Subcutaneous abdominal adipose tissue (tissue), 5 donors: ENCODE data around the gene HHATL.

Source experiments
- H3K27ac ChIP-seq: one replicate; pipeline ENCODE4 v1.7.0; 2013; ENCODE audit warnings: low read depth, mild to moderate bottlenecking, inconsistent platforms, low read length, moderate library complexity
- H3K27me3 ChIP-seq, 5 donors: one replicate each; pipeline ENCODE4 v1.7.0; 2013; ENCODE audit warnings: low read length in 5 of 5, inconsistent platforms in 1 of 5; ENCODE audit not compliant: control insufficient read depth in 5 of 5, insufficient read depth in 4 of 5
- H3K36me3 ChIP-seq, 5 donors: one replicate each; pipeline ENCODE4 v1.7.0; 2013; ENCODE audit warnings: low read length in 5 of 5; ENCODE audit not compliant: control insufficient read depth in 5 of 5, insufficient read depth in 5 of 5
- H3K4me1 ChIP-seq, 5 donors: one replicate each; pipeline ENCODE4 v1.7.0; 2013; ENCODE audit warnings: low read length in 5 of 5, mild to moderate bottlenecking in 3 of 5, moderate library complexity in 1 of 5; ENCODE audit not compliant: control insufficient read depth in 5 of 5, insufficient read depth in 5 of 5
- H3K4me3 ChIP-seq, 5 donors: one replicate each; pipeline ENCODE4 v1.7.0; 2013; ENCODE audit warnings: low read length in 5 of 5, low read depth in 1 of 5
- H3K9ac ChIP-seq, 5 donors: one replicate each; pipeline ENCODE4 v1.7.0; 2013; ENCODE audit warnings: low read length in 5 of 5, mild to moderate bottlenecking in 4 of 5, moderate library complexity in 3 of 5
- H3K9me3 ChIP-seq, 5 donors: one replicate each; pipeline ENCODE4 v1.7.0; 2013; ENCODE audit warnings: low read length in 5 of 5; ENCODE audit not compliant: control insufficient read depth in 5 of 5
- donor health status: healthy.
- donor health status: healthy.
- donor health status: healthy.
- donor health status: healthy.
- donor health status: healthy.

HHATL gene

DNA sequence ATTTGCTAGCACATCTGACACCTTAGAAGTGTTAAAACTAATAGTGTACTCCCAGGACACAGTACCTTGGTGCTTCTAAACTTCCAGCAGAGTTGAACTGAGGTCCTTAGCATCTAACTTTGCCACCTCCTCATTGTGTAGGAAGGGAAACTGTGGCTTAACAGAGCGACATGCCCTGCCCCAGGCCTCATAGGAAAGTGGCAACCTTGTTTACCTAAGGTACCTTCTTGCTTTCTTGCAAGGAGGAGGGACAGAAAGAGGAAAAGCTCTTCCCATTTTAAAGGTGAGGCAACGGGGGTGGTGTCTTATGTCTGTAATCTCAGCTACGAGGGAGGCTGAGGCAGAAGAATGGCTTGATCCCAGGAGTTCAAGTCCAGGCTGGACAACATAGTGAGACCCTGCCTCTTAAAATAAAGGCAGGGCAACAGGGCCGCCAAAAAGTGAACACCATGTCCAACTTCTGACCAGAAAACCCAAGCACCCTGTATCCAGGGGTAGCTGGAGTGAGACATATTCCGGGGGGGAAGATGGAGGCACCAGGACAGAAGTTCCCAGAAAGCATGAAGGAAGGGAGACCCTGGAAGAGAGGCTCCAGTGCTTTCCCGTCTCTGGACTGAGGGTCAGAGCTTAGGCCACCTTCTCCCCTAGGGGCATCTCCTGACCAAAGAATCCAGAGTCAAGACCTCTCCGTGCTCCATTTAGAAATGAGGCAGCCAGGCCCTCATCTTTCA, 17.8 kb downstream of the HHATL start:
- H3K4me3 ChIP-seq: no peak overlapping the region
- peaks cover 0 to 20% (median 16%) of the 10 kb centered on the region in 5 donors for H3K4me1 ChIP-seq
- no peaks in the 10 kb centered on the region for H3K36me3 ChIP-seq
- H3K9ac ChIP-seq: no peak overlapping the region
- H3K9me3 ChIP-seq: no peaks in the 10 kb centered on the region
- H3K27me3 ChIP-seq: peaks cover 2 to 23% (median 13%) of the 10 kb centered on the region in 5 donors
- H3K27ac ChIP-seq: no peak overlapping the region

DNA sequence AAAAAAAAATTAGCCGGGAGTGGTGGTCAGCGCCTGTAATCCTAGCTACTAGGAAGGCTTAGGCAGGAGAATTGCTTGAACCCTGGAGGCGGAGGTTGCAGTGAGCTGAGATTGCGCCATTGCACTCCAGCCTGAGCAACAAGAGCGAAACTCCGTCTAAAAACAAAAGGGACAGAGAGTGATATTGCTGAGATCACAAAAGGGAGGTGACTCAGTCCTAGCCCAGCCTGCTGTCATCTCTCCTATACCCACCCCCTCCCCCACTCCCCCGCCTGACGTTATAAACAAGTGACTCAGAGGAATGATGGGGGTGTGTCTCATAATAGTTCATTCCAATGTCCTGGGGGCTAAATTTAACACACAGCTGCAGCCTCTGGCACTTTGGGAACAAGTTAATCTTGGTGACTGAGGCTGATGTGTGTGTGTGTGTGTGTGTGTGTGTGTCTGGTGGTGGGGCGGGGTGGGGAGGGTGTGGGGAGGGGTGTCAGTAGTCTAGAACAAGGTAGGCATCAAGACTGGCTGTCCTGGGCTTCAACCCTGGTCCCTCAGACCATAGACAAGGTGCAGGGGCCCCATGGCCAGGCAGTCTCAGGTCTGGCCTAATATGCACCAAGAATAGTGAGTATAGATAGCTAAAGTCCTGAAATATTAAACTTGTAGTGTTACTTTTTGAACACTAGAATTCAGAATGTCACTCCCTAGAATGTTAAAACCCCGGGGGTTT, 18.6 kb downstream of the HHATL start:
- Histone ChIP-seq H3K36me3 (no peaks in the 10 kb centered on the region), H3K27me3 (peaks cover 2 to 23% (median 13%) of the 10 kb centered on the region in 5 donors), H3K4me1 (peaks cover 0 to 20% (median 16%) of the 10 kb centered on the region in 5 donors), H3K9me3 (no peaks in the 10 kb centered on the region), H3K9ac (no peak overlapping the region), H3K4me3 (no peak overlapping the region), H3K27ac (no peak overlapping the region)

DNA sequence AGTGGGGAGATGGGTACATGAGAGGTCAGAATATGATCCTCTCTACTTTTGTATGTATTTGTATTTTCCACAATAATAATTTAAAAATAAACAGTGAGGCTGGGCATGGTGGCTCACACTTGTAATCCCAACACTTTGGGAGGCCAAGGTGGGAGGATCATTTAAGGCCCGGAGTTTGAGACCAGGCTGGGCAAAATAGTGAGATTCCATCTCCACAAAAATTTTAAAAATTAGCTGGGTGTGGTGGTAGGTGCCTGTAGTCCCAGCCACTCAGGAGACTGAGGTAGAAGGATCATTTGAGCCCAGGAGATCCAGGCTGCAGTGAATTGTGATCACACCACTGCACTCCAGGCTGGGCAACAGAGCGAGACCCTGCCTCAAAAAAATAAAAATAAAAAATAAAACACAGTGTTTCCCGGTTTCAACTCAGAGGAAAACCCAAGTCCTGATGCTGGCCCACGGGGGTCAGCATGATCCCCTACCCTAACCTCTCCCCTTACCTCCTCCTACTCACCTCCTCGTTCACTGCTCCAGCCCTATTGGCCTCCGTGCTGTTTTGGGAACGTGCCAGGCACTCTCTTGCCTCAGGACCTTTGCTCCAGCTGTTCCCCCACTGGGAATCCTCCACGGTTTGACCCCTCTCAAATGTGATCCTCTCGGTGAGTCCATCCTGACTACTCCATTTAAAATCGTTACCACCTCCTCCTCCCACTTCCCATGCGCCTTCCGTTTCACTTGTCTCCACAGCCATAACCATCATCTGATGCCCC, 20.1 kb downstream of the HHATL start:
- Histone ChIP-seq H3K4me3 (no peak overlapping the region), H3K27ac (no peak overlapping the region), H3K9me3 (peaks cover 0 to 2% (median 0%) of the 10 kb centered on the region in 5 donors), H3K27me3 (peaks cover 2 to 23% (median 13%) of the 10 kb centered on the region in 5 donors), H3K36me3 (no peaks in the 10 kb centered on the region), H3K4me1 (peaks cover 0 to 20% (median 16%) of the 10 kb centered on the region in 5 donors), H3K9ac (no peak overlapping the region)

DNA sequence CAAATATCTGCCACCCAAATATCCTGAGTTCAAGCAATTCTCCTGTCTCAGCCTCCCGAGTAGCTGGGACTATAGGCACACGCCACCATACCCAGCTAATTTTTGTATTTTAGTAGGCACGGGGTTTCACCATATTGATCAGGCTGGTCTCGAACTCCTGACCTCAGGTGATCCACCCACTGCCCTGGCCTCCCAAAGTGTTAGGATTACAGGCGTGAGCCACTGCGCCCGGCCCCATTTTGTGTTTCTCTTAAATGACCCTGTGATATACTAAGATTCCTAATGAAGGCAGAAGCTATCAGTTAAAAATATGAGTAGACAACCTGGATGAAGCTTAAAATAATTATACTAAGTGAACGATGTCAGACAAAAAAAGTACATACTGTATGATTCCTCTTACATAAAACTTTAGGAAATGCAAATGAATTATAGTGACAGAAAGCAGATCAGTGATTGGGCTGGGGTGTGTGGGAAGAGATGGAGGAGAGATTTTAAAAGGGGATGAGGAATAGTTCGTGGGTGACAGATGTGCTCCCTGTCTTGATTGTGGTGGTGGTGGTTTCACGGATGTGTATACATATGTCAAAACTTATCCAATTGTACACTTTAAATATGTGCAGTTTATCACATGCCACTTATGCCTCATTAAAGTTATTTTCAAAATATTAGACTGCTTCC, 21.1 kb downstream of the HHATL start:
- no peak overlapping the region for H3K9ac ChIP-seq
- H3K36me3 ChIP-seq: no peaks in the 10 kb centered on the region
- peaks cover 0 to 20% (median 16%) of the 10 kb centered on the region in 5 donors for H3K4me1 ChIP-seq

DNA sequence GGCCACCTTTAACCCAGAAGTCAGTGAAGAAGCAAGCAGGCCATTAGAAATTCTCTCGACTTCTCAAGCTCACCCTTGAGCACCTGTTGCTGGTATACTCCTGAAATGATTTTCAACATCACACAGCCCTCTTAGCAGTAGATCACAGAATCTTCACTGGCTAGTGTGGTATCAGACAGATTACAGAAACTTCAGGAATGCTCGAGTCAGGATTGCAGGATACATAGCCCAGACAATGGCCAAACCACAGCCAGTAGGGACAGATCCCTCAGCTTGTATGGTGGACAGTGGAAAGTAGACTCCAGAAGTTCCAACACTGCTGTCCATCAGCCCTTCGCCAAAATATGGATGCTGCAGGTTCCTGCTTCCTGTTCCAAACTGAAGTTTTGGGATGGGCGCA, 21.8 kb downstream of the HHATL start:
- H3K4me3 ChIP-seq: no peak overlapping the region
- H3K27me3 ChIP-seq: peaks cover 0 to 9% (median 5%) of the 10 kb centered on the region in 5 donors
- H3K4me1 ChIP-seq: peaks cover 0 to 15% (median 12%) of the 10 kb centered on the region in 5 donors
- no peak overlapping the region for H3K27ac ChIP-seq
- no peaks in the 10 kb centered on the region for H3K36me3 ChIP-seq
- peaks cover 0 to 2% (median 0%) of the 10 kb centered on the region in 5 donors for H3K9me3 ChIP-seq
- no peak overlapping the region for H3K9ac ChIP-seq

More for the DNA sequence above, 21.1 kb downstream of the HHATL start:
- H3K27me3 ChIP-seq: peaks cover 2 to 16% (median 9%) of the 10 kb centered on the region in 5 donors
- H3K9me3 ChIP-seq: peaks cover 0 to 2% (median 0%) of the 10 kb centered on the region in 5 donors
- H3K27ac ChIP-seq: no peak overlapping the region
- no peak overlapping the region for H3K4me3 ChIP-seq

DNA sequence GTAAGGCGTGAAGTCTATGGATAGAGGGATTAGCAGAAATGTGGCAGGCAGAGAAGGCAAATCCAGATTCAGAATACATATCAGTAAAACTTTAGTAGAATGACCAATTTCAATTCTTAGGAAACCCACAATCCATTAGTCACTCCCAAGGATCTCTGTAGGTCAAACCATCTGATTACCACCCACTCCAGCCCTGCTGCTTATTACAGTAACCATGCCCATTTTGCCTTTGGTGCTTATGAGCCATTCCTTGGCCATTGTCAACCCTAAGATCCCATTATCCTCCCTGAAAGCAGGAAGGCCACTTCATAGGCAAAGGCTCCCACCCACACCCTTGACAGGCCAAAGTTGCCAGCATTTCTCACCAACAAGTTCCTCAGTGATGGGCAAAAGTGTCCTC, 22.3 kb downstream of the HHATL start:
- Histone ChIP-seq H3K27me3 (peaks cover 0 to 4% (median 0%) of the 10 kb centered on the region in 5 donors), H3K9ac (no peak overlapping the region), H3K9me3 (peaks cover 0 to 2% (median 0%) of the 10 kb centered on the region in 5 donors), H3K4me1 (peaks cover 0 to 12% (median 8%) of the 10 kb centered on the region in 5 donors), H3K36me3 (no peaks in the 10 kb centered on the region), H3K27ac (no peak overlapping the region), H3K4me3 (no peak overlapping the region)

DNA sequence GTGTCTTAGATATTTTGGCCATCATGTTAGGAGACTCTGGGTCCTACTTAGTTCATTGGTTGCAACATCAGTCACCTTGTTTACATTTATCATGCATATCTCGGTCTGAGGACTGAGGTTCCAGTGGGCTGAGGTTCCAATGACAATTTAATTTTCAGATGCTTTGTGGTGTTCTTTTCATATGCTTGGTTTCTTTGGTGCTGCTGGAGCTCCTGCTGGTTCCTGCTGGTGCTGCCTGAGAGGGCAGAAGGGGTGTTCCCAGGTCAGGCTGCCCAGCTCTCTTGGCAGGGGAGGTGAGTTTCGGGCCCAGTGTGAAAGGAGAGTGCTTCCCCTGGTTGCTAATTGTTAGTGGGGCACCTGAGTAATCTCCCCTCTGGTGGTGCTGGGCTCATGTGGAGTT, 24.2 kb downstream of the HHATL start:
- Histone ChIP-seq H3K4me3 (no peak overlapping the region), H3K27ac (no peak overlapping the region), H3K36me3 (no peaks in the 10 kb centered on the region), H3K27me3 (no peaks in the 10 kb centered on the region), H3K9ac (no peak overlapping the region), H3K4me1 (peaks cover 0 to 12% (median 8%) of the 10 kb centered on the region in 5 donors), H3K9me3 (peaks cover 0 to 2% (median 0%) of the 10 kb centered on the region in 5 donors)

DNA sequence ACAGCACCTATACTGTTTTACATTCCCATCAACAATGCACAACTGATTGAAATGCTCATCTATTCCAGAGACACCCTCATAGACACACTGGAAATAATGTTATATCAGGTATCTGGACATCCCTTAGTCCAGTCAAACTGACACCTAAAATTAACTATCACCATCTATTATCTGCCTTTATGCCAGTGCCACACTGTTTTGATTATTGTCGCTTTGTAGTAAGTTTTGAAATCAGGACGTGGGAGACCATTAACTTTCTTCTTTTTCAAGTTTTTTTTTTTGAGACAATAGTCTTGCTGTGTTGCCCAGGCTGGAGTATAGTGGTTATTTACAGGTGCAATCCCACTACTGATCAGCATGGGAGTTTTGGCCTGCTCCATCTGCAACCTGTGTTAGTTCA, 26.7 kb downstream of the HHATL start:
- Histone ChIP-seq H3K4me3 (no peak overlapping the region), H3K27me3 (no peaks in the 10 kb centered on the region), H3K36me3 (no peaks in the 10 kb centered on the region), H3K27ac (no peak overlapping the region), H3K9me3 (peaks cover 0 to 8% (median 4%) of the 10 kb centered on the region in 5 donors), H3K4me1 (peaks cover 0 to 9% (median 7%) of the 10 kb centered on the region in 5 donors), H3K9ac (no peak overlapping the region)

DNA sequence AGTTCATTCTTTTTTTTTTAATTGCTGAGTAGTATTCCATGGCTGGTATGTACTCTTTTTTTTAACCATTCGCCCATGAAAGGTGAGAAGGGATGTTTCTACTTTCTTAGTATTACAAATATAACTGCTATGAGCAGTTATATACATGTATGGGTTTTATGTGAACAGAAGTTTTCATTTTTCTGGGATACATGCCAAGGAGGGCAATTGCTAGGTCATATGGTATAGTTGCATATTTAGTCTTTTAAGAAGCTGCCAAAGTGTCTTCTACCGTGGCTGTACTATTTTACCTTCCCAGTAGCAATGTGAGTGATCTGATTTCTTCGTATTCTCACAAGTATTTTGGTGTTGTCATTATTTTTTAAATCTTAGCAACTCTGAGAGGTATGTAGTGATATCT, 28.5 kb downstream of the HHATL start:
- H3K9ac ChIP-seq: no peak overlapping the region
- H3K4me1 ChIP-seq: no peaks in the 10 kb centered on the region

More for the DNA sequence above, 28.5 kb downstream of the HHATL start:
- Histone ChIP-seq H3K9me3 (peaks cover 0 to 8% (median 4%) of the 10 kb centered on the region in 5 donors), H3K27me3 (peaks cover 0 to 3% (median 0%) of the 10 kb centered on the region in 5 donors), H3K27ac (no peak overlapping the region), H3K4me3 (no peak overlapping the region), H3K36me3 (no peaks in the 10 kb centered on the region)
